ENCODE results near the gene TTLL11. TPM values are rescaled to one million over a fixed set of nuclear protein-coding genes. Genes with fewer than 3 reads are reported as not detected.

The TTLL11 gene
- total and polyA plus RNA-seq, 2 experiments from 2014 or later: 0.57 to 1.4 TPM

DNA sequence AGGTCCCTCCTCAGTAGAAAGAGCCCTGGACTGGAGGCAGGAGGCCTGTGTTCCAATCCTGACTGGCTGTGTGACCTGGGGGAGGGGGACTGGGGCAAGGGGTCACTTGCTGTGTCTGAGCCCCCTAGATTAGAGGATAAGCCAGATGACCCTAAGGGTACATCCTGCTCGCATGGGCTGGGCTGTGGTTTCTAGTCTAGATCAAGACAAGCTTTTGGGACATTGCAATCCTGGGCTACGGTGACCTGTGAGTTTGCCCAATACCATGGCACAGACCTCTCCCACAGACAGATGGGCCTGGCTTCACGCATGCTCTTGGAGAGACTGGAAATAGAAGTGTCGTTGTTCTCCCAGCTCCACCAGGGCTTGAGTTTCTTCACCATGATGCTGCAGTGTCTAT, 39.4 kb upstream of the TTLL11 start (continued):
- TF ChIP-seq, protein P1, sequence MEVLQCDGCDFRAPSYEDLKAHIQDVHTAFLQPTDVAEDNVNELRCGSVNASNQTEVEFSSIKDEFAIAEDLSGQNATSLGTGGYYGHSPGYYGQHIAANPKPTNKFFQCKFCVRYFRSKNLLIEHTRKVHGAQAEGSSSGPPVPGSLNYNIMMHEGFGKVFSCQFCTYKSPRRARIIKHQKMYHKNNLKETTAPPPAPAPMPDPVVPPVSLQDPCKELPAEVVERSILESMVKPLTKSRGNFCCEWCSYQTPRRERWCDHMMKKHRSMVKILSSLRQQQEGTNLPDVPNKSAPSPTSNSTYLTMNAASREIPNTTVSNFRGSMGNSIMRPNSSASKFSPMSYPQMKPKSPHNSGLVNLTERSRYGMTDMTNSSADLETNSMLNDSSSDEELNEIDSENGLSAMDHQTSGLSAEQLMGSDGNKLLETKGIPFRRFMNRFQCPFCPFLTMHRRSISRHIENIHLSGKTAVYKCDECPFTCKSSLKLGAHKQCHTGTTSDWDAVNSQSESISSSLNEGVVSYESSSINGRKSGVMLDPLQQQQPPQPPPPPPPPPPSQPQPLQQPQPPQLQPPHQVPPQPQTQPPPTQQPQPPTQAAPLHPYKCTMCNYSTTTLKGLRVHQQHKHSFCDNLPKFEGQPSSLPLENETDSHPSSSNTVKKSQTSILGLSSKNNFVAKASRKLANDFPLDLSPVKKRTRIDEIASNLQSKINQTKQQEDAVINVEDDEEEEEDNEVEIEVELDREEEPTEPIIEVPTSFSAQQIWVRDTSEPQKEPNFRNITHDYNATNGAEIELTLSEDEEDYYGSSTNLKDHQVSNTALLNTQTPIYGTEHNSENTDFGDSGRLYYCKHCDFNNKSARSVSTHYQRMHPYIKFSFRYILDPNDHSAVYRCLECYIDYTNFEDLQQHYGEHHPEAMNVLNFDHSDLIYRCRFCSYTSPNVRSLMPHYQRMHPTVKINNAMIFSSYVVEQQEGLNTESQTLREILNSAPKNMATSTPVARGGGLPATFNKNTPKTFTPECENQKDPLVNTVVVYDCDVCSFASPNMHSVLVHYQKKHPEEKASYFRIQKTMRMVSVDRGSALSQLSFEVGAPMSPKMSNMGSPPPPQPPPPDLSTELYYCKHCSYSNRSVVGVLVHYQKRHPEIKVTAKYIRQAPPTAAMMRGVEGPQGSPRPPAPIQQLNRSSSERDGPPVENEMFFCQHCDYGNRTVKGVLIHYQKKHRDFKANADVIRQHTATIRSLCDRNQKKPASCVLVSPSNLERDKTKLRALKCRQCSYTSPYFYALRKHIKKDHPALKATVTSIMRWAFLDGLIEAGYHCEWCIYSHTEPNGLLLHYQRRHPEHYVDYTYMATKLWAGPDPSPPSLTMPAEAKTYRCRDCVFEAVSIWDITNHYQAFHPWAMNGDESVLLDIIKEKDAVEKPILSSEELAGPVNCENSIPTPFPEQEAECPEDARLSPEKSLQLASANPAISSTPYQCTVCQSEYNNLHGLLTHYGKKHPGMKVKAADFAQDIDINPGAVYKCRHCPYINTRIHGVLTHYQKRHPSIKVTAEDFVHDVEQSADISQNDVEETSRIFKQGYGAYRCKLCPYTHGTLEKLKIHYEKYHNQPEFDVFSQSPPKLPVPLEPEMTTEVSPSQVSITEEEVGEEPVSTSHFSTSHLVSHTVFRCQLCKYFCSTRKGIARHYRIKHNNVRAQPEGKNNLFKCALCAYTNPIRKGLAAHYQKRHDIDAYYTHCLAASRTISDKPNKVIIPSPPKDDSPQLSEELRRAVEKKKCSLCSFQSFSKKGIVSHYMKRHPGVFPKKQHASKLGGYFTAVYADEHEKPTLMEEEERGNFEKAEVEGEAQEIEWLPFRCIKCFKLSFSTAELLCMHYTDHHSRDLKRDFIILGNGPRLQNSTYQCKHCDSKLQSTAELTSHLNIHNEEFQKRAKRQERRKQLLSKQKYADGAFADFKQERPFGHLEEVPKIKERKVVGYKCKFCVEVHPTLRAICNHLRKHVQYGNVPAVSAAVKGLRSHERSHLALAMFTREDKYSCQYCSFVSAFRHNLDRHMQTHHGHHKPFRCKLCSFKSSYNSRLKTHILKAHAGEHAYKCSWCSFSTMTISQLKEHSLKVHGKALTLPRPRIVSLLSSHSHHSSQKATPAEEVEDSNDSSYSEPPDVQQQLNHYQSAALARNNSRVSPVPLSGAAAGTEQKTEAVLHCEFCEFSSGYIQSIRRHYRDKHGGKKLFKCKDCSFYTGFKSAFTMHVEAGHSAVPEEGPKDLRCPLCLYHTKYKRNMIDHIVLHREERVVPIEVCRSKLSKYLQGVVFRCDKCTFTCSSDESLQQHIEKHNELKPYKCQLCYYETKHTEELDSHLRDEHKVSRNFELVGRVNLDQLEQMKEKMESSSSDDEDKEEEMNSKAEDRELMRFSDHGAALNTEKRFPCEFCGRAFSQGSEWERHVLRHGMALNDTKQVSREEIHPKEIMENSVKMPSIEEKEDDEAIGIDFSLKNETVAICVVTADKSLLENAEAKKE (CRISPR knock-in tag; IDR thresholded peaks at IDR 0.05): no peak
- TF ChIP-seq EZH2 (IDR thresholded peaks at IDR 0.05; ENCODE audit: low read depth, unreplicated experiment) (no peak), POLR2AphosphoS5 (IDR thresholded peaks at IDR 0.05; ENCODE audit: low read depth) (no peak)
- TF ChIP-seq, protein P2, sequence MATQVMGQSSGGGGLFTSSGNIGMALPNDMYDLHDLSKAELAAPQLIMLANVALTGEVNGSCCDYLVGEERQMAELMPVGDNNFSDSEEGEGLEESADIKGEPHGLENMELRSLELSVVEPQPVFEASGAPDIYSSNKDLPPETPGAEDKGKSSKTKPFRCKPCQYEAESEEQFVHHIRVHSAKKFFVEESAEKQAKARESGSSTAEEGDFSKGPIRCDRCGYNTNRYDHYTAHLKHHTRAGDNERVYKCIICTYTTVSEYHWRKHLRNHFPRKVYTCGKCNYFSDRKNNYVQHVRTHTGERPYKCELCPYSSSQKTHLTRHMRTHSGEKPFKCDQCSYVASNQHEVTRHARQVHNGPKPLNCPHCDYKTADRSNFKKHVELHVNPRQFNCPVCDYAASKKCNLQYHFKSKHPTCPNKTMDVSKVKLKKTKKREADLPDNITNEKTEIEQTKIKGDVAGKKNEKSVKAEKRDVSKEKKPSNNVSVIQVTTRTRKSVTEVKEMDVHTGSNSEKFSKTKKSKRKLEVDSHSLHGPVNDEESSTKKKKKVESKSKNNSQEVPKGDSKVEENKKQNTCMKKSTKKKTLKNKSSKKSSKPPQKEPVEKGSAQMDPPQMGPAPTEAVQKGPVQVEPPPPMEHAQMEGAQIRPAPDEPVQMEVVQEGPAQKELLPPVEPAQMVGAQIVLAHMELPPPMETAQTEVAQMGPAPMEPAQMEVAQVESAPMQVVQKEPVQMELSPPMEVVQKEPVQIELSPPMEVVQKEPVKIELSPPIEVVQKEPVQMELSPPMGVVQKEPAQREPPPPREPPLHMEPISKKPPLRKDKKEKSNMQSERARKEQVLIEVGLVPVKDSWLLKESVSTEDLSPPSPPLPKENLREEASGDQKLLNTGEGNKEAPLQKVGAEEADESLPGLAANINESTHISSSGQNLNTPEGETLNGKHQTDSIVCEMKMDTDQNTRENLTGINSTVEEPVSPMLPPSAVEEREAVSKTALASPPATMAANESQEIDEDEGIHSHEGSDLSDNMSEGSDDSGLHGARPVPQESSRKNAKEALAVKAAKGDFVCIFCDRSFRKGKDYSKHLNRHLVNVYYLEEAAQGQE (IDR thresholded peaks at IDR 0.05; ENCODE audit: unreplicated experiment): no peak
- TF ChIP-seq, protein P3, sequence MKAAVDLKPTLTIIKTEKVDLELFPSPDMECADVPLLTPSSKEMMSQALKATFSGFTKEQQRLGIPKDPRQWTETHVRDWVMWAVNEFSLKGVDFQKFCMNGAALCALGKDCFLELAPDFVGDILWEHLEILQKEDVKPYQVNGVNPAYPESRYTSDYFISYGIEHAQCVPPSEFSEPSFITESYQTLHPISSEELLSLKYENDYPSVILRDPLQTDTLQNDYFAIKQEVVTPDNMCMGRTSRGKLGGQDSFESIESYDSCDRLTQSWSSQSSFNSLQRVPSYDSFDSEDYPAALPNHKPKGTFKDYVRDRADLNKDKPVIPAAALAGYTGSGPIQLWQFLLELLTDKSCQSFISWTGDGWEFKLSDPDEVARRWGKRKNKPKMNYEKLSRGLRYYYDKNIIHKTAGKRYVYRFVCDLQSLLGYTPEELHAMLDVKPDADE (IDR thresholded peaks at IDR 0.05): no peak
